Endothelial cell of hepatic sinusoid (primary cell): ENCODE measurements around the gene SYNCRIP.
"Not testable (repeated sequence)": the region's sequence is repeated elsewhere in the genome, so short reads cannot be mapped to it uniquely, and the experiment has no call there.

ENCODE experiments used
- in situ Hi-C: cut with HindIII; loops from 2 replicates; pipeline ENCODE4 v1.10.0; 2017; ENCODE audit warnings: low sequenced_read_pairs

Gene SYNCRIP

DNA sequence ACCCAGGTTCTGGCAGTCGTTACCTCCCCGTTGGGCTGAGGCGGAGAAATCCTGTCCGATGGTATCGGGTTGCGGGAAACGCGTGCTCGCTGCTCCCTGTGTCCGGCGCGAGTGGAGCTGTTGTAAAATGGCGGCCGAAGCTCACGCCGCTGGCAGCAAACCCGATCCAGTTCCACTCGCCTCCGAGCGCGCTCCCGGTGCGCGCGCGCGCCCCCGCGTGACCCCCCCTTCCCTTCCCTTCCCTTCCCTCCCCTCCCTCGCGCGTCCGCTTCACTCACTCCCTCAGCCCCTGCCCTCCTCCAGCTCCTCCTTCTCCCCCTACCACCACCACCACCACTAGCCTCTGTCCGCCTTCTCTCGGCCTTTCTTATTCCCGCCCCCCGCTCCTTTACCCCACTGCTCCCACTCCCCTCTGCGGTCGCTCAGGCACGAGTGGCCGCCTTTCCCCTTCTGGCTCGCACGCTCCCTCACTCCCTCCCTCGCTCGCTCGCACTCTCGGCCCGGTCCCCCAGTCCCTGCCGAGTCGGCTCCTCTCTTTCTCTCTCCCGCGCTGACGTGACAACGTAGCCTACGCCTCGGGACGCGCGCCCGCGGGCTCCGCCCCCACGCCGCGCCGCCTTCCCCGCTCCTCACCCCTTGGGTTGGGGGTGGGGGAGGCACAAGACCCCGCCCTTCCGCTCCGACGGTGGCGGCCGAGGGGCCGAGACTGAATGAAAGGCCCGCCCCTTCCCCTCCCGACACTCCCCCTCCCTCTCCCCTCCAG, at the start of gene SYNCRIP:
Gene SYNCRIP (minus strand): TSS at position 113 of the 763 bp plus-strand sequence. CDS start 1,447 bp downstream, outside the sequence.
- in situ Hi-C loops, result loop anchor here (5.0 kb wide), 2 partner anchors 34 to 36 kb away; no protein-coding TSS in a partner anchor

DNA sequence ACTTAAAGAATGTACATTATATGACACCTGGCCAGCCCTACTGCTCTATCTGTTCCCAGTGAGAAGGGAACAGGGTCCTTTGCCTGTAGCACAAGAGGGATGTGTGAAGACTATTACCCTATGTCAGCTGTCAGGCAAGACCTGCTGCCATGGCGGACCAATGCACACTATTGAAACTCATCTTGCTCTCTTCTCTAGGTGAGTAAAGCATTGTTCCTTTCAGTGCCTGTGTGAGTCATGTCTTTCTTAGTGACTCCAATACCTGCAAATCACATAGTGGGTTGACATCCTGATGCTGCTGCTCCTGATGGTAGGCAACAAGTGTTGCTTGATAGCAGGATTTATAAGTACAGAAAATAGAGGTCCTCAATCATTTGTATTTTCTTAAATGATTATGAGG, 48.8 kb upstream of the SYNCRIP start:
- in situ Hi-C loops, result no loop called here

DNA sequence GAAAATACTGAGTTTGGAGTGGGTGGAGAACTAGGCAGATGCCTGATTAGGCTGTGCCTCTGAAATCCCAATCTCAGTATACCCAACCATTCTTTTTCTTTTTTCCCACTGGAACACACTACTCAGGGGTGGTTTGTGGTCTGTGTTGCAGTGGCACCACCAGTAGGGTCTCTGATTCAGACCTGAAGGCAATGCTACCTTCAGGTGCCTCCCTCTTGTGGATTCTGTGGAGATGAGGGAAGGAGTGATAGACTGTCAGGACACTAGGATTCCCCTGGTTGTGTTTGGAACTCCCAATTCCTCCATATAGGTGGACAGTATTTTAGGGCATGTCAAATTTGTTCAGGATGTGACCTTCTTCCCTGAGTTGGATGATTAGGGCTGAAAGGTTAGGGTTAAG, 47.4 kb upstream of the SYNCRIP start:
- in situ Hi-C loops, result no loop called here

DNA sequence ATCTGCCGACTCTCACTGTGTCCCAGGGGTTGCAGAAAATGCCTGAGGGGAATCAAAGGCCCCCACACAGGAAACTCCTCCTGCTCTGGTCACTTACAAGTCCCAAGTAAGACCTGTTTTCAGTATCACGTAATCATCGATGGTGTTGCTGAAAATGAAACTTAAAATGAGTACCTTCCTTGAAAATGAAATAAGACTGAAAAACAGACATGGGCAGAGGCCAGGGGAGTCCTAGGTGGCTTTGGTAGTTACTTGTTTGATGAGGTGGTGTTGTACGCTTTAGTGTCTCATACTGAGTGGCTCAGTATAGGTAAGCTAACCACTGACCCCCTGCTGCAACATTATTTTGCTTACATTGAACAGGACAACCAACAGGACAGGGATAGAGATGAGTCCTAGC, 43.0 kb upstream of the SYNCRIP start:
- in situ Hi-C loops, result no loop called here

DNA sequence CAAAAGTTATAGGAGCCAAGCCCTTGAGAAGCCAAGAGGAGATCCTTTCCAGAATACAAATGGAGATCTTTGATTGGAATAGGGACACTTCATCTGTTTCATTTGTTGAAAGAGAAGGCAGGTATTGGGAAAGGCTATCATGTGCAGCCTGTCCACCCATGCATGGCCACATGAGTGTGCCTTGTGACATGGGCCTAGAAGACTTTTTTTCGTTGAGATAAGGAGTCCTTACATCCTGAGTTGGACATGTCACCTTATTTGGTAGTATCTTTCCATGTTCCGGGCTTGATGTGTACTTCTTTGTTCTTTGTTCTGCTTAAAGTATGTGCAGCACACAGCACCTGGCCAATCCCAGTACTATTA, 42.1 kb upstream of the SYNCRIP start:
- in situ Hi-C loops, result no loop called here

DNA sequence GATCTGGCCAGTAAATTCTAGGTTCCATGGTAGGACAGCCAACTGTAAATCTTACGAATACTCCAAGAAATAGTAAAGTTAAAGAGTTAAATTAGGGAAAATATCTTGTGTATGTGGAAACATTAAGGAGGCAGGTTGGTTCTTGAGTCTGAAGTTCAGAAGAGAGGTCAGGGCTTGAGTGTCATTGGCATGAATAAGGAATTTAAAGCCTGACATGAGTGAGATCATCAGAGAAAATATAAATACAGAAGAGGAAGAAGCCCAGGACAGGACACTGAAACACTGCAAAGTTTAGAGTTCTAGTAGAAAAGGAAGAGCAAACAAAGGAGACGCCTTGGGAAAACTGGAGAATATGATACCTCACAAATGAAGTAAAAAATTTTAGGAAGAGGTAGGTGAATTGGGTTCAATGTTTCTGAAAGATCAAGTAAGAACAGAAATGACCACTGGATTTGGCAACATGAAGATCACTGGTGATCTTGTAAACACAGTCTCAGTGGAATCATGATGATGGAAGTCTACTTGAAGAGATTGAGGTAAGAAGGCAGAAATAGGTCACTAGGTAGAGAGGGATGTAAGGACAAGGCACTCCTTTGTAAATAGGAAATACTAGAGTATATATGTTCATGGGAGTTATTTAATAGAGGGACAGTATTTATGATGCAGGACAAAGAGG, 41.6 kb upstream of the SYNCRIP start:
- in situ Hi-C loops, result no loop called here

DNA sequence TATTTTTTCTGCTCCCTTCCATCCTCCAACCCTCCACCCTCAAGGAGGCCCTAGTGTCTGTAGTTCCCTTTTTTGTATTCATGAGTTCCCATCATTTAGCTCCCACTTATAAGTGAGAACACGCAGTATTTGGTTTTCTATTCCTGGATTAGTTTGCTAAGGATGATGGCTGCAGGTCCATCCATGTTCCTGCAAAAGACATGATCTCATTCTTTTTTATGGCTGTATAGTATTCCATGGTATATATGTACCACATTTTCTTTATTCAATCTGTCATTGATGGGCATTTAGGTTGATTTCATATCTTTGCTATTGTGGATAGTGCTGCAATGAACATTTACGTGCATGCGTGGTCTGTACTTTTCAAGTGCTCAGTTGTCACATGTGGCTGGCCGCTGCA, 39.2 kb upstream of the SYNCRIP start:
- in situ Hi-C loops, result not testable (repeated sequence)

DNA sequence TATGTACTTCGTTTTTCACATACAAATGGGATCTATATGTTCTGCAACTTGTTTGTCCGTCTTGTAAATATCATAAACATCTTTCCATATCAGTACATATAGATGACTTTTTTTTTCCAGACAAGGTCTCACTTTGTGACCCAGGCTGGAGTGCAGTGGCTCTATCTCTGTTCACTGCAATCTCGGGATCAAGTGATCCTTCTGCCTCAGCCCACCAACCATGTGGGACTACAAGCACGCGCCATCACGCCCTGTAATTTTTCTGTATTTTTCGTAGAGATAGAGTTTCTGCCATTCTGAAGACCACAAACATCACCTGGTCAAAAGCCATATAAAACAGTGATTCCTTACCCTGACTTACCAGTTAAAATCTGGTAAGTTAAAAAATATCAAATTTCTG, 37.7 kb upstream of the SYNCRIP start:
- in situ Hi-C loops, result no loop called here

DNA sequence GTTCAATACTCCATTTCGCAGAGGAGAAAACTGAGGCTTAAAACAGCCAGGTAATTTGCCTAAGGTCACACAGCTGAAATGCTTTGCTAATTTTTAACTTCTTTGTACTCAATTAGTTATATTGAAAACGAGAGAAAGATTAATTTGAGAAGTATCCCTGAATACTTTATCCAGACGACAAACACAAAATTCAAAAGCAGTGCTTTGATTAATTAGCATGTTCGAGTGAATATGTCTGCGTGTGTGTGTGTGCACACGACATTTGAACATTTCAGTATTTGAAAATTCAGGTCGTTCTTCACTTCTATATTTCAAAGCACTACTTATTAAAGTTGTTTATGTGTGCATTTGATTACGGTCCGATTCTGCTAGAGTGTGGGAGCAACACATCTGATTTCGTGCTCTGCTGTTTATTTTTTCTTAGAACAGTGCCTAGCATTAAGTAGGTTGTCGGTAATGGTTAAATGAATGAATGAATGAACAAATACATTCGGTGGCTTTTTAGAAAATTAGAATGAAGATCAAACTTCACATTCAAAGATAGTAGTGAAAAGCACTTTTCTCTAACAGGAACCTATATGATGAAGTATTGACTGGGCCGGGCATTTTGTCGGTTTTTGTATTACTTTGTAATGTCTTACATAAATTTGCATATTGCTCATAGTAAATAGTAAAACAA, 36.9 kb upstream of the SYNCRIP start:
- in situ Hi-C loops, result loop anchor here (5.0 to 10.0 kb wide), 3 partner anchors 37 to 215 kb away; partner anchors contain the start of genes SNX14 and SYNCRIP

DNA sequence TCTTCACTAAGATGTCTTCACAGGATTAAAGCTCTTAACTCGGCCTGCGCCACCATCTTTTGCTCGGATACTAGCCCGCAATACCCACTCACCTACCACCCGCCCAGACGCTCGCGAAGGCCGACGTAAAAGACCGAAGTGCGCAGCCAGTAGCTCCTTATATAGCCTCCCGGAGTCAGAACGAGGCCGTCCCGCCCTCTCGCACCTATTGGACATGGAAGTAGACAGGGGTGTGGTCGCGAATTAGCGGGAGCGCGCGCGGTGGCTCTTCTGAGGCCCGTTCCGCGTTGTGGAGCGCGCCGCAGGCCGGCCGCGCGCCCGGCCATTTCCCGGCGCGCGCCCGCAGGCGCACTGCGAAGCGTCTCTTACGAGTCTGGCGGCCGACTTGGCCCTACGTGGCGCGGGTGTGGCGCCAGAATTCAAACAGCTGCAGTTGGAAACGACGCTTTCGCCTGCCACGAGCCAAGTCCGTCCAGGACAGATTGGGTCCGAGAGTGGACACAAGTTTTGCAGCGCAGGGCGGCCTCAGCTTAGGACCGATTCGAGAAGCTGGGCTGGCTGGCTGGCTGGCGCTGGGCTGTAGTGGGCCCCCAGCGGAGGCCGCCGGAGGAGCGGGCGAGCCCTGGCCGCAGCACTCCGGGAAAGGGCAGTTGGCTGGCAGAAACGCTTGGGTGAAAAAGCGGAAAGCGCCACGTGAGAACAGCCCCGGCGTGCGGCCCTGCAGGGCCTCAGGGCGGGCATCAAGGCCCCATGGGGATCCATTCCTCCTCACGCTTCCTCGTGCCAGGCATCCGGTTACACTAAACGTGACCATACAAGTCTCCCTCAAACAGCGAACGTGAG, 36.1 kb upstream of the SYNCRIP start:
- in situ Hi-C loops, result loop anchor here (5.0 to 10.0 kb wide), 3 partner anchors 37 to 214 kb away; partner anchors contain the start of genes SNX14 and SYNCRIP

DNA sequence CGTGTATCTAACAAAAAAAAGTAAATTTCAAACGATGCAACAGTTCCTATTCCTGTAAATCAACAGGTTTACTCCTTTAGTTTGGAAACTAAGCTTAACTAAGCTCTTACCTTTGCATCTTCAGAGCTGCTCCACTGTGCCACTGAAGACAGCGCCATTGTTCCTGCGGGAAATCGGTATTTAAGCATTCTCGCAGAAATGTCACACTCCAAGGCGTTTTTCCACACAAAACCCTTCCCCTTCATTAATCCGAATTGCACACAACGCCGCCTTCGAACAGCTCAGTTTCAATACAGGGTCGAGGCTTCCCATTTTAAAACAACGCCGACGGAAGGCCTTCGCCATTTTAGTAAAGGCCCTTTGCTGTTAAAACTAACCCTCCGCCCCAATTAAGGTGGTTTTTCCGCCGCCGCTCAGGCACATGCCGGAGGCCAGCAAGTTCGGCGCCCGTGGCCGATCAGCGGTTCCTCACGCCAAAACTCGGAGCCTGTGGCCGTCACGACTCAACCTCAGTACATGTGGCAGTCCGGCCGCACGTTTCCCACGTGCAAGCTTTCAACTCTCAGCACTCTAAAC, 35.4 kb upstream of the SYNCRIP start:
- in situ Hi-C loops, result loop anchor here (5.0 to 10.0 kb wide), 3 partner anchors 36 to 213 kb away; partner anchors contain the start of genes SNX14 and SYNCRIP

DNA sequence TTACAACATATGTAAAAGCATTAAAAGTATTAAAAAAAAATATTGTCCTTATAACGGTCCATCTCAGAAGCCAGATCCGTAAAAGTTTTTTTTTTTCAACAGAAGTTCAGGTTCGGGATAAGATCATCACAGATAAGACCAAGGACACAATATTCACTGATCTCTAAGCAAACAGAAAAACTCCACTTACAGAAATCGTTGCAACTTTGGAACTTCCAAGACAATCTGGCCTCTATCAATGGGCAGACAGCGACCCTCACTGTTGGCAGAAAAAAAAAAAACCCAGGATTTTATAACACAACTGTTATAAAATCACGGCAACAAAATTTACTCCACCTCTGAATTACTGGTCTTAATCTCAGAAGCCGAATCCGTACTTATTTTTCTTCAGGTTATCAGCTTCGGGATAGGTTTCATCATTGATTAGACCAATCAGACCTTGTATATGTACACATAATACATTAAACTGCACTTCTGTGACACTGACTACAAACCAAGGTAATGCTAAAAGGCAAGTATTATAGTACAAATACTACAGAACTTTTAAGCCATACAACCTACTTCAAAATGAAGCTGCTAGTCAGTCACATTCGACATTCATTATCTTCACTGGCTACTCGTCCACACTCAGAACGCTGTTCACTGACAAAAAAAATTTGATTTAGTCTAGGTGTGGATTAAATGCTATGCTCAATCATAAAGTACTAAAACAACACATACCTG, 34.7 kb upstream of the SYNCRIP start:
- in situ Hi-C loops, result loop anchor here (5.0 to 10.0 kb wide), 3 partner anchors 35 to 213 kb away; partner anchors contain the start of genes SNX14 and SYNCRIP

DNA sequence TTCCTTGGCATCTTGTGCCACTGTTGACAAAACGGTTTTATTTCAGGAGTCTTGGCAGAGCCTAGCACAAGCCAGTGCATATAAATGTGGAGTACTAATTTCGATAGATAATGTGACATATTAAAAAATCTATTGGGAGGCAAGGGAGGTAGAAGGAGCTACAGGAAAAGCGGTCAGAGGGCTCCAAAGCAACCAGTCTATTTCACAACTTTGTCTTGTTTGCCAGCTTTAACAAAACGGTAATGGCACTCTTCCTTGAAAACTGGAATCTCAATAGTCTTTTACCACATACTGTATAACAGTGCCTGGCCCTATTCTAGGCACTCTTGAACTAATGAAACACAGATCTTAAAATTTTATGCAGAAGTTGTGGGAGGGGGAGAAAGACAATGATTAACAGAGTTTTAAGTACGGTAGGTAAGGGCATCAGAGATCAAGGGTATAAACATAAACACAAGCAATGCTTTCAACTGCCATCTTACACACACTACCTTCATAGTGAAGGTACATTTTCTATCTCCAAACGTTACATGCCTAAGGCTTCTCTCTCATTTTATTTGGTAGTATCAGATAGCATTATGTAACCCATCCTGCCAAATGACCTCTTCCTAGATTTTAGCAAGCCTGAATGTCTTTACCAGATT, 33.5 kb upstream of the SYNCRIP start:
- in situ Hi-C loops, result loop anchor here (5.0 to 10.0 kb wide), 3 partner anchors 34 to 211 kb away; partner anchors contain the start of genes SNX14 and SYNCRIP

DNA sequence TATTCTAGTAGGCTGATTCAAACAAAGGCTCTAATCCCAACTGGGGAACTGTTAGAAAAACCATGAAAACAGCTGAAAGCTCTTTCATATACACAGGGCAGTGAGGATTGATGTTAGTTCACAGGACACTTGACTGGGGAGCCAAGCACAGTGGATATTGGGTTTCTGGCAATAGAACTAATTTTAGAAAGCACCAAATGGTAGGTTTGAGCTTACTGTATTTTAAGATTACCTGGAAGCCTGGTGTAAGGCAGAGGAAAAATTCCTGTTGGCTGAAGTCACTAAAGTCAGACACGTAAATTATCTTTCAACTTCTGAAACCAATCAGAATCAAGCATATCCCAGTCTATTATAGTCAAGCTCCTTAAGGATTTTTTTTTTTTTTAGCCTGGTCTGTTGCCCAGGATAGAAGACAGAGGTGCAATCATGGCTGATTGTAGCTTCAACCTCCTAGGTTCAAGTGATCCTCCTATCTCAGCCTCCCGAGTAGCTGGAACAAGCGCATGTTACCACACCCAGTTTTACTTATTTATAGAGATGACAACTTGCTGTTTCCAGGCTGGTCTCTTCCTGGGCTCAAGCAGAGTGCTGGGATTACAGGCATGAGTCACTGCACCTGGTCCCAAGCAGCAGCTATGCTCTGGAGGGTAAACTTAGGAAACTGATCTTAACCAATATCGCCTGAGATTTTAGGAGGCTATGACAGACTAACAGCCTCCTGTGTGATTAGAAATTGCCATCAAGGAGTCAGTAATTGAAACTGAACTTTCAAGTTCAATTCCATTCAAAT, 32.5 kb upstream of the SYNCRIP start:
- in situ Hi-C loops, result loop anchor here (5.0 to 10.0 kb wide), 3 partner anchors 33 to 210 kb away; partner anchors contain the start of genes SNX14 and SYNCRIP

DNA sequence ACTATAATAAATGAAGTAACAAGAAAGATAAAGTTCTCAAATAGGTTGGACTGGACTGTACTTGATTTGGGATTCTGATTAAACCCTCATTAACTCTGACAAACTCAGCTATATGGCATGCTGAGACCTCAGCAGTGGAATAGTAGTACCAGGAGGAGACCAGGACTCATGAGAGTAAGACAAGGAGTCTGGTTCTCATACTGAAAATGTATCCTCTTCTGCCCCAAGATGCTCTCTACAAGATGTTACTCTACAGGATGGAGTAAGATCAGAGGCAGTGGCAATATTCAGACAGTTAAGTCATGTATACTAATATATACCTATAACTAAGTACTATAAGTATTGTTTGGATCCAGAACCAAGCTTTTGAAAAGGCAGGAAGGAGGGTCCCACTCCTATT, 31.9 kb upstream of the SYNCRIP start:
- in situ Hi-C loops, result loop anchor here (5.0 to 10.0 kb wide), 3 partner anchors 32 to 210 kb away; partner anchors contain the start of genes SNX14 and SYNCRIP

DNA sequence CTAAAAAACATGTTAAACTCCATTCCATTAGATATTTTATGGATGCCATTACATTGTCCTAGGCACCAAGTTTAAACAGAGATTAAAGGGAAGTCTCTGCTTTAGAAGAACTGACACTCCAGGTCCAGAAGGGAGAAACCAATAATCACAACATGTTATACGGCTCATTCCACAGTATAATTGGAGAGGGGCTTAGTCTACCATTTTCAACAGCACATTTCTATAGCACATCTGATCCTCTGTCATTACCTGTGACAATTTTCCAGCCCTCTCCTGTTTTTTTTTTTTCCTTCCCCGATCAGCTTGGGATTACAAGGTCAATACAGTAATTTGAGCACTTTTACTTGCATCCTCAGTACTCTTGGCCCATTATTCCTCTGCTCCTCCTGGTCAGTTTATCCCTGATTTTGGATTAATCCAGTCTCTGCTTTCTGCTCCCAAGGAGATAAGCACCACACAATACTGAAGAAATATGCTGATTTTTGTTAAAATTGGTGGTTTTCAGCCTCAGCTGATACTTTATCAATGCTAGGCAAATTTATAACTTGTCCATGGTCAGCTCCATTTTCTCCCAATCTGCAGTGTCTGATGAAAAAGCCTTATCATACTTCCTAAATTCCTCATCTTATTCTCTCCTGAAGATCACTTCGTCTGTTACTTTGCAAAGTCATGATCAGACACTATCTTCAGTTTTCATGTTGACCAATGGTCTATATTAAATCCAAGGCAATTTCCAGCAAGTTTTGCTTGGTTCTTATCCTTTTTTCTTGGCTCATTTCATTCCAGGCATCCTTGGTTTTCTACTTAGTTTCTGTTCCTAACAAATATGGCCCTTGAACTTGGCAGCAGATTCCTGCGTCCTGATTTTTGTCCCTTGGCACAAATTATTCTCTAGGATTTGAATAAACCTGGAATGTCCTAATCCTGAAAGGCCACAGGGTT, 30.8 kb upstream of the SYNCRIP start:
- in situ Hi-C loops, result loop anchor here (10.0 kb wide), 1 partner anchor 209 kb away; no protein-coding TSS in a partner anchor

DNA sequence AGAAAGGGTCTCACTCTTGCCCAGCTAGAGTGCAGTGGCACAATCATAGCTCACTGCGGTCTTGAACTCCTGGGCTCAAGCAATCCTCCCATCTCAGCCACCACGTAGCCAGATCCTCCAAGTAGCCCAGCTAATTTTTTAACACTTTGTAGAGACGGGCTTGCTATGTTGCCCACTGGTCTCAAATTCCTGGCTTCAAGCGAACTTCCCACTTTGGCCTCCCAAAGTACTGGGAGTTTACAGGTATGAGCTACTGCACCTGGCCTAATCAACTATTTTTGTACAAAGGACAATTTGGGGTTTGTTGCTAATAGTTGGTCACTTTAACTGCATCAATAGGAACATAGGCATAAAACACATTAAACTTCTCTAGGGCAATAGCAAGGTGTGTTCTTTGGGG, 29.9 kb upstream of the SYNCRIP start:
- in situ Hi-C loops, result loop anchor here (10.0 kb wide), 1 partner anchor 208 kb away; no protein-coding TSS in a partner anchor
